GM13976 (cell line): ENCODE results near the gene CCNYL1.
"Not testable (repeated sequence)": the region's sequence is repeated elsewhere in the genome, so short reads cannot be mapped to it uniquely, and the experiment has no call there.

Experiments used
- DNase-seq: peaks from one replicate; pipeline ENCODE4 v3.0.0; 2012; ENCODE audit warnings: low spot score
- in situ Hi-C: fragments of 300-500 bp; cut with MboI; formaldehyde crosslinking; loops from one replicate; pipeline ENCODE4 v1.12.0; 2022; ENCODE audit warnings: low sequenced_read_pairs, mixed read lengths, inconsistent platforms; ENCODE audit not compliant: unreplicated experiment
- TF ChIP-seq, protein P1 (sequence below): IDR thresholded peaks from 2 replicates; pipeline ENCODE4 v1.5.1; 2012; ENCODE audit warnings: borderline replicate concordance, mild to moderate bottlenecking; ENCODE audit not compliant: insufficient read depth; ENCODE audit errors: extremely low read depth, missing control alignments, control extremely low read depth

CCNYL1 gene

DNA sequence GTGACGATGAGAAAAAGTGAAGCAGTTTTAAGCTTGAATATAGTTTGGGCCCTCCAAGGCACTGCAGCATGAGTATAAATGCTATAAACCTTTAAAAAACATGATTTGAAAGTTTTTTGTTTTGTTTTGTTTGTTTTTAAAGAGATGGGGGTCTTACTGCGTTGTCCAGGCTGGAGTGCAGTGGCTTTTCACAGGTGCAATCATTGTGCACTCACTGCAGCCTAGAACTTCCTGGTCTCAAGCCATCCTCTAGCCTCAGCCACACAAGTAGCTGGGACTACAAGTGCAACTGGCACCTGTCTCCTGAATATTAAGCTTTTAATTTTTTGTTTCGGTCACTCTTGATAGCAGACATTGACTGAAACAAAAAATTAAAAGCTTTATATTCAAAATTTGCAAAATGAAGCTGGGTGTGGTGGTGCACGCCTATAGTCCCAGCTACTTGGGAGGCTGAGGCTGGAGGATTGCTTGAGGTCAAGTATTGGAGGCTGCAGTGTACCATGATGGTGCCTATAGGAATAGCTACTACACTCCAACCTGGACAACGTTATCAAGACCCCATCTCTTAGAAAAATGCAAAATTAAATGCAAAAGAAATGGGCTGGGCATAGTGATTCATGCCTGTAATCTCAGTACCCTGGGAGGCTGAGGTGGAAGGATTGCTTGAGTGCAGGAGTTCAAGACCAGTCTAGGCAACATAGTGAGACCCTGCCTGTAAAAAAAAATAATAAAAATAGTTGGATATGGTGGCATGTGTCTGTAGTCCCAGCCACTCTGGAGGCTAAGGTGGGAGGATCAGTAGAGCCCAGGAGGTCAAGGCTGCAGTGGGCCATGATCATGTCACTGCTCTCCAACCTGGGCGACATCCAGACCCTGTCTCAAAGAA, 43.3 kb downstream of the CCNYL1 start:
- no peak for DNase-seq
- TF ChIP-seq, protein P1, sequence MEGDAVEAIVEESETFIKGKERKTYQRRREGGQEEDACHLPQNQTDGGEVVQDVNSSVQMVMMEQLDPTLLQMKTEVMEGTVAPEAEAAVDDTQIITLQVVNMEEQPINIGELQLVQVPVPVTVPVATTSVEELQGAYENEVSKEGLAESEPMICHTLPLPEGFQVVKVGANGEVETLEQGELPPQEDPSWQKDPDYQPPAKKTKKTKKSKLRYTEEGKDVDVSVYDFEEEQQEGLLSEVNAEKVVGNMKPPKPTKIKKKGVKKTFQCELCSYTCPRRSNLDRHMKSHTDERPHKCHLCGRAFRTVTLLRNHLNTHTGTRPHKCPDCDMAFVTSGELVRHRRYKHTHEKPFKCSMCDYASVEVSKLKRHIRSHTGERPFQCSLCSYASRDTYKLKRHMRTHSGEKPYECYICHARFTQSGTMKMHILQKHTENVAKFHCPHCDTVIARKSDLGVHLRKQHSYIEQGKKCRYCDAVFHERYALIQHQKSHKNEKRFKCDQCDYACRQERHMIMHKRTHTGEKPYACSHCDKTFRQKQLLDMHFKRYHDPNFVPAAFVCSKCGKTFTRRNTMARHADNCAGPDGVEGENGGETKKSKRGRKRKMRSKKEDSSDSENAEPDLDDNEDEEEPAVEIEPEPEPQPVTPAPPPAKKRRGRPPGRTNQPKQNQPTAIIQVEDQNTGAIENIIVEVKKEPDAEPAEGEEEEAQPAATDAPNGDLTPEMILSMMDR, result no peak
- in situ Hi-C loops, result no loop called here

DNA sequence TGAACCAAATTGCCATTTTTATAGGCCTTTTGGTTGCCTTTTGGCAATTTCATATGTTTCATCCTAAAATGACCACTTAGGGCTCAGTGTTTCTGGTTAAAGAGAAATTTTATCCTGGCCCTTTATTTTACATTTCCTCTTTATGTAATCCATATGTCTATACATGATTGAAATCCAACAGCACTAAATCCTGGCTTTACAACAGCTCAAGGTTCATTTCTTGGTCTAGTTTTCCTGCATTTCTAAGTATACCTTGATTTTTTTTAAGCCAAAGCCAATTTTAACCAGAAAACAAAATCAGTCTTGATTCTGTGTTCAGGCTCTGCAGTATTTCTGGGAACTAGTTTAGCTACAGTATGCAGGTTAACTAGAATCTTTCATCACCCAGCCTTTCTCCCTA, 46.6 kb downstream of the CCNYL1 start:
- no peak for DNase-seq
- in situ Hi-C loops, result no loop called here
- TF ChIP-seq, protein P1, result no peak

DNA sequence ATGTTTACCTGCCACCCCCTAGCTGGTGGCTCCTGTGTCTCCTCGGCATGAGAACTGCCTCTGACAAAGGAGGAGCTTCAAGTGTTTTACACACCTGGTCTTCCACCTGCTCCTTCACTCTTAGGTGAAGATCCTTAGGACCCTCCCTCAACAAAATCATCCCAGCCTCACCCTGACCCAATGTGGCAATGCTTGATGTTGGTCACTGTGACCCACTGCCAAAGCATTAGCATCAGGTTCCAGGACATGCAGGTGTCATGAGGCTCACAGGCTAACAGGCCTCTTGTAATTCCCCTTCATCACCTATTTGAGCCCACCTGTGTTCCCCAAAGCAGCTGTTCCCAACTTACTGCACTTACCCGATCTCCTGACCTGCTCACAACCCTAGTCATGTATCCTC, 48.5 kb downstream of the CCNYL1 start:
- no peak for DNase-seq
- TF ChIP-seq, protein P1, result no peak
- in situ Hi-C loops, result no loop called here

DNA sequence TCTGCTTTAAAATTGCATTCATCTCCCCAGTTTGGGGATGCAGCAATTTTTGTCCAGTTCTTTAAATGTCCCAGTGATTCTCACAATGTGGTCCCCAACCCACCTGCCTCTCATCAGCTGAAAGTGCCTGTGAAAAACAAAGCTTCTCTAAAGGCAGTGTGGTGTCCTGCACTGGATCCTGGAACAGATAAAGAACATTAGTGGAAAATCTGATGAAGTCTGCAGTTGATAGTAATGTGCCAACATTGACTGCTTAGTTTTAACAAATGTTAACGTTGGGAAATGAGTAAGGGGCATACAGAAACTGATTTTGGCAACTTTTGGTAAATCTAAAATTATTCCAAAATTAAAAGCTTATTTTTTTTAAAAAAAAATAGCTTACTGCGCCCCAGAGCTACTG, 49.0 kb downstream of the CCNYL1 start:
- in situ Hi-C loops, result no loop called here
- DNase-seq, result no peak
- TF ChIP-seq, protein P1, result no peak

DNA sequence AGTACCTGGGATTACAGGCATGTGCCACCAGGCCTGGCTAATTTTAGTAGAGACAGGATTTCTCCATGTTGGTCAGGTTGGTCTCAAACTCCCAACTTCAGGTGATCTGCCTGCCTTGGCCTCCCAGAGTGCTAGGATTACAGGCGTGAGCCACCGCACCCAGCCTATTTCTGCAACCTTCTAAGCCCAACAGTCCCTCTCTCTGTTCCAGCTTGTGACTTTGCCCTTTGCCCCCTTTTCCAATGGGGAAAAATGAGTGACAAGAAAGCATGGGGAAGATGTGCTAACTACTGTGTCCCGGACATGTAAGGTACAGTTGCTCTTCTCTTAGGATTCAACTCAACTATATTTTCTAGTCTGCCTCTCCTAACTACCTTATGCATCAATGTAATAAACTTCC, 50.0 kb downstream of the CCNYL1 start:
- DNase-seq, in situ Hi-C loops: not testable (repeated sequence)

DNA sequence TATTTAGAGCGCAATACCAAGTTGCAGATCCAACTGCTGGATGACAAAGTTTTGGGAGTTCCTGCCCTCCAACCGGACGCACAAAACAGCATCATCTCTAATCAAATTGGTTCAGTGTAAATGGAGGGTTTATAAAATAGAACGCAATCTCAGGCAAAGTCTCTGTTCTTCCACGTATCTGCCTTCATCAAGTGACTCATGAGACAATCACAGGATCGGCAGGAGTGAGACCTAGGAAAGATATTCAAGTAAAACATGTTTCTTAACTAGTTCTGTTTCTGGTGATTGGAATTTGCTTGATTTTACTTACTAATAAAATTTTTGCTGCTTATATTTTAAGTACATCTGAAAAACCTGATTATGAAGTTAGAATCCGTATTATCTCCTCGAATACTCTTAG, 50.7 kb downstream of the CCNYL1 start:
- in situ Hi-C loops, result no loop called here
- no peak for DNase-seq
- TF ChIP-seq, protein P1, result no peak

DNA sequence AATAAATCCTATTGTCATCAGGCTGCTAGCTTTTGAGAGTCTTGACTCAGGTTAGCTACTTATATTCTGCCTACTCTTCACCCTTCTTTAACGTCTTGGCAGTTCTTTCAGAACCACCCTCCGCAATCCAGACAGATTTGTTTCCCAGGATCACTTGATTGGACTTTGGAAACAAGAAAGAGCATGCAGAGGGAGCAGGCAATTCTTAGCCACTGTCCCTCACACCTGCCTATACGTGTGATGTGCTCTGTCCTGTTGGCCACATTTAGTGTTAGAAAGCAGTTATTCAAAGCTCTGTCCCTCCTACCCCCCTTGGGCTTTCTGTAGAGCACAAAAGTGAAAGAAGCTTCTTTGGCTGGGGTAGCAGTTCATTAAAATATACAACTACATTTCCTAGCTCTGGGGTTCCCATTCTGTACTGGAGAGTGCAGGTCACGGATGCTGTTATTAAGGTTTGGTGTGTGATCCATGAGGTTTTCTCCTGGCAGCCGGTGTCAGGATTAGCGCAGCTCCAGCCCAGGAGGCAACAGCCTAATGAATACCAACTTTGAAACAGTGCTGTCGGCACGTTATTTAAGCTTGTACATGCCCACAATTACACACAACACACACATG, 52.0 kb downstream of the CCNYL1 start:
- in situ Hi-C loops, result no loop called here
- TF ChIP-seq, protein P1, result no peak

More for the DNA sequence above, 52.0 kb downstream of the CCNYL1 start:
- no peak for DNase-seq
